HEK293 (cell line): ENCODE results near the gene RNF175.
A peak's percentile ranks its signal among the peaks of the same experiment; 100 is the strongest.

Experiments
- CTCF ChIA-PET: fragments of 350-600 bp; formaldehyde crosslinking; extraction: SDS; loops from one replicate; lab custom pipeline; 2021; ENCODE audit warnings: antibody characterized with exemption; lab: Yijun Ruan, JAX
- POLR2A ChIA-PET: fragments of 300-600 bp; formaldehyde crosslinking; extraction: SDS; loops from one replicate; lab custom pipeline; 2020; ENCODE audit warnings: antibody characterized with exemption, inconsistent platforms; lab: Yijun Ruan, JAX
- H3K27ac ChIP-seq: fragments of 200-500 bp; sonication (Bioruptor generic); 2 replicates; pipeline ENCODE4 v1.5.1; 2014; ENCODE audit warnings: low read depth, low read length, control low read depth, inconsistent platforms; ENCODE audit errors: extremely low read depth
- H3K36me3 ChIP-seq, 2 experiments: fragments of 200-500 bp in 1 of 2; sonication (Bioruptor generic) in 1 of 2; 1 replicate in 1 of 2; 2 replicates in 1 of 2; pipeline ENCODE4 v1.5.1; 2014 to 2017; ENCODE audit warnings: inconsistent platforms in 2 of 2, low read length in 2 of 2; ENCODE audit not compliant: control insufficient read depth in 2 of 2, insufficient read depth in 1 of 2
- H3K4me1 ChIP-seq: fragments of 200-500 bp; sonication (Bioruptor generic); 2 replicates; pipeline ENCODE4 v1.5.1; 2014; ENCODE audit warnings: mild to moderate bottlenecking, low read length, inconsistent platforms; ENCODE audit not compliant: control insufficient read depth, insufficient read depth
- H3K4me3 ChIP-seq: 2 replicates; pipeline ENCODE4 v1.5.1; 2011; ENCODE audit warnings: low read depth, mild to moderate bottlenecking, control low read depth, low read length, moderate library complexity
- H3K9me3 ChIP-seq: fragments of 200-500 bp; sonication (Bioruptor generic); 2 replicates; pipeline ENCODE4 v1.5.1; 2014; ENCODE audit warnings: low read depth, low read length, inconsistent platforms; ENCODE audit not compliant: control insufficient read depth, insufficient read depth
- CTCF ChIP-seq: fragments of 450-650 bp; formaldehyde crosslinking; IDR thresholded peaks from 2 replicates; pipeline ENCODE4 v1.5.1; 2016; ENCODE audit warnings: missing biosample characterization, missing genetic modification characterization
- FEZF1 ChIP-seq: fragments of 450-650 bp; formaldehyde crosslinking; IDR thresholded peaks from 2 replicates; pipeline ENCODE4 v1.5.1; 2016; ENCODE audit warnings: missing biosample characterization, missing genetic modification characterization
- INSM2 ChIP-seq: fragments of 450-650 bp; formaldehyde crosslinking; IDR thresholded peaks from 2 replicates; pipeline ENCODE4 v1.5.1; 2016; ENCODE audit warnings: missing biosample characterization, missing genetic modification characterization
- MEIS1 ChIP-seq: sonication (generic); formaldehyde crosslinking; IDR thresholded peaks from 2 replicates; pipeline ENCODE4 v1.8.1; 2022; ENCODE audit warnings: missing genetic modification reagents, mild to moderate bottlenecking, borderline replicate concordance
- OSR2 ChIP-seq: fragments of 450-650 bp; formaldehyde crosslinking; IDR thresholded peaks from 2 replicates; pipeline ENCODE4 v1.5.1; 2016; ENCODE audit warnings: missing biosample characterization, missing genetic modification characterization
- PRDM6 ChIP-seq: fragments of 450-650 bp; formaldehyde crosslinking; IDR thresholded peaks from 2 replicates; pipeline ENCODE4 v1.5.1; 2017; ENCODE audit warnings: missing biosample characterization, missing genetic modification characterization
- RBAK ChIP-seq: fragments of 450-650 bp; formaldehyde crosslinking; IDR thresholded peaks from 2 replicates; pipeline ENCODE4 v1.5.1; 2016; ENCODE audit warnings: missing biosample characterization, missing genetic modification characterization
- SCRT1 ChIP-seq: fragments of 450-650 bp; formaldehyde crosslinking; IDR thresholded peaks from 2 replicates; pipeline ENCODE4 v1.5.1; 2016; ENCODE audit warnings: missing biosample characterization, missing genetic modification characterization, borderline replicate concordance
- SCRT2 ChIP-seq: fragments of 450-650 bp; formaldehyde crosslinking; IDR thresholded peaks from 2 replicates; pipeline ENCODE4 v1.5.1; 2016; ENCODE audit warnings: missing biosample characterization, missing genetic modification characterization
- ZBTB8A ChIP-seq: fragments of 450-650 bp; formaldehyde crosslinking; IDR thresholded peaks from 2 replicates; pipeline ENCODE4 v1.5.1; 2016; ENCODE audit warnings: missing biosample characterization, missing genetic modification characterization
- ZNF112 ChIP-seq: fragments of 450-650 bp; formaldehyde crosslinking; IDR thresholded peaks from 2 replicates; pipeline ENCODE4 v1.5.0; 2017; ENCODE audit warnings: missing biosample characterization, missing genetic modification characterization
- ZNF114 ChIP-seq: fragments of 450-650 bp; formaldehyde crosslinking; IDR thresholded peaks from 2 replicates; pipeline ENCODE4 v1.5.0; 2017; ENCODE audit warnings: missing biosample characterization, missing genetic modification characterization
- ZNF157 ChIP-seq: fragments of 450-650 bp; formaldehyde crosslinking; IDR thresholded peaks from 2 replicates; pipeline ENCODE4 v1.5.1; 2016; ENCODE audit warnings: missing biosample characterization, missing genetic modification characterization
- ZNF221 ChIP-seq: fragments of 450-650 bp; formaldehyde crosslinking; IDR thresholded peaks from 2 replicates; pipeline ENCODE4 v1.5.1; 2017; ENCODE audit warnings: missing biosample characterization, missing genetic modification characterization, borderline replicate concordance
- ZNF26 ChIP-seq: fragments of 450-650 bp; formaldehyde crosslinking; IDR thresholded peaks from 2 replicates; pipeline ENCODE4 v1.5.1; 2016; ENCODE audit warnings: missing biosample characterization, missing genetic modification characterization
- ZNF350 ChIP-seq: fragments of 450-650 bp; formaldehyde crosslinking; IDR thresholded peaks from 2 replicates; pipeline ENCODE4 v1.5.0; 2017; ENCODE audit warnings: missing biosample characterization, mild to moderate bottlenecking, missing genetic modification characterization
- ZNF354C ChIP-seq: fragments of 450-650 bp; formaldehyde crosslinking; IDR thresholded peaks from 2 replicates; pipeline ENCODE4 v1.5.1; 2016; ENCODE audit warnings: missing biosample characterization, missing genetic modification characterization, low read depth, borderline replicate concordance
- ZNF394 ChIP-seq: fragments of 450-650 bp; formaldehyde crosslinking; IDR thresholded peaks from 2 replicates; pipeline ENCODE4 v1.5.1; 2016; ENCODE audit warnings: missing biosample characterization, missing genetic modification characterization, mild to moderate bottlenecking, moderate library complexity, borderline replicate concordance
- ZNF426 ChIP-seq: fragments of 450-650 bp; formaldehyde crosslinking; IDR thresholded peaks from 2 replicates; pipeline ENCODE4 v1.5.1; 2017; ENCODE audit warnings: missing biosample characterization, missing genetic modification characterization, mild to moderate bottlenecking, inconsistent platforms, moderate library complexity
- ZNF513 ChIP-seq: fragments of 450-650 bp; IDR thresholded peaks from 2 replicates; pipeline ENCODE4 v1.5.1; 2018; ENCODE audit warnings: missing biosample characterization, missing genetic modification characterization
- ZNF555 ChIP-seq: fragments of 450-650 bp; formaldehyde crosslinking; conservative IDR thresholded peaks from 2 replicates; pipeline ENCODE4 v1.5.1; 2017; ENCODE audit warnings: missing biosample characterization, mild to moderate bottlenecking, missing genetic modification characterization, inconsistent platforms
- ZNF623 ChIP-seq: fragments of 450-650 bp; formaldehyde crosslinking; IDR thresholded peaks from 2 replicates; pipeline ENCODE4 v1.5.1; 2016; ENCODE audit warnings: missing biosample characterization, missing genetic modification characterization
- ZNF654 ChIP-seq: fragments of 450-650 bp; formaldehyde crosslinking; IDR thresholded peaks from 2 replicates; pipeline ENCODE4 v1.5.1; 2016; ENCODE audit warnings: low read depth, missing biosample characterization, missing genetic modification characterization
- ZNF704 ChIP-seq: fragments of 450-650 bp; formaldehyde crosslinking; IDR thresholded peaks from 2 replicates; pipeline ENCODE4 v1.5.1; 2016; ENCODE audit warnings: missing biosample characterization, missing genetic modification characterization

RNF175 gene

GRCh38 chr4:153785910-153786721, 26.3 kb upstream of the RNF175 start (continued):
- TF ChIP-seq PRDM6 (tag by site-specific recombination) = peak; percentile 78
- TF ChIP-seq FEZF1 (tag by site-specific recombination) = no peak
- peak; percentile 72 for TF ChIP-seq ZNF654 (tag by site-specific recombination)
- peak; percentile 15; the same call in 1 of the 2 replicates for TF ChIP-seq CTCF (tag by site-specific recombination)
- TF ChIP-seq ZNF114 (tag by site-specific recombination) = no peak
- TF ChIP-seq SCRT2 = no peak
- TF ChIP-seq OSR2 (tag by site-specific recombination) = 0 out of 2 replicates have a peak, but pooled peaks have one; percentile 20
- TF ChIP-seq ZNF426 (tag by site-specific recombination) = no peak
- no peak for TF ChIP-seq ZNF623 (tag by site-specific recombination)
- no peak for TF ChIP-seq ZNF704 (tag by site-specific recombination)
- no peak for TF ChIP-seq SCRT1 (tag by site-specific recombination)
- TF ChIP-seq ZNF157 = no peak
- TF ChIP-seq ZNF26 = no peak
- TF ChIP-seq ZNF112 (tag by site-specific recombination) = no peak
- TF ChIP-seq ZBTB8A (tag by site-specific recombination) = no peak
- TF ChIP-seq ZNF555 (tag by site-specific recombination) = no peak

GRCh38 chr4:153784166-153784699, 24.4 kb upstream of the RNF175 start:
- no peak overlapping the region for H3K4me3 ChIP-seq
- peaks cover 12% of the 10 kb centered on the region for H3K4me1 ChIP-seq
- H3K36me3 ChIP-seq = no peaks in the 10 kb centered on the region
- POLR2A ChIA-PET = no interaction called here
- H3K27ac ChIP-seq = no peak overlapping the region; the same call in 1 of the 2 replicates
- CTCF ChIA-PET = interaction anchor here (0.5 to 1.9 kb wide), 4 partner anchors 8 to 853 kb away, joined by 3 to 6 read pairs (median 4); no protein-coding TSS in a partner anchor
- no peaks in the 10 kb centered on the region for H3K9me3 ChIP-seq
- TF ChIP-seq ZNF350 (tag by site-specific recombination) = no peak
- TF ChIP-seq ZNF394 (tag by site-specific recombination) = no peak
- no peak for TF ChIP-seq INSM2 (tag by site-specific recombination)
- TF ChIP-seq MEIS1 (CRISPR knock-in tag) = no peak
- TF ChIP-seq ZNF513 (tag by site-specific recombination) = no peak
- no peak for TF ChIP-seq RBAK (tag by site-specific recombination)
- no peak for TF ChIP-seq ZNF354C (tag by site-specific recombination)
- no peak for TF ChIP-seq ZNF221 (tag by site-specific recombination)
